ENCODE data around the gene CILP2. TPM values are rescaled to one million over a fixed set of nuclear protein-coding genes. Genes with fewer than 3 reads are reported as not detected.

CILP2 gene
- total and polyA plus RNA-seq, 9 of the 15 experiments (the other 6 are each of a cell fraction or from before 2014, with no cell fraction given): 0.04 to 0.35 (median 0.05) TPM; not detected in 2

- TF ChIP-seq, protein P1, sequence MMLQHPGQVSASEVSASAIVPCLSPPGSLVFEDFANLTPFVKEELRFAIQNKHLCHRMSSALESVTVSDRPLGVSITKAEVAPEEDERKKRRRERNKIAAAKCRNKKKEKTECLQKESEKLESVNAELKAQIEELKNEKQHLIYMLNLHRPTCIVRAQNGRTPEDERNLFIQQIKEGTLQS (IDR thresholded peaks at IDR 0.05): 0 out of 2 replicates have a peak, but pooled peaks have one; percentile 6
- TF ChIP-seq, protein P1 (CRISPR knock-in tag; conservative IDR thresholded peaks at IDR 0.05): no peak
- TF ChIP-seq NUFIP1 (IDR thresholded peaks at IDR 0.05; ENCODE audit: partially characterized antibody) (no peak), JUN (IDR thresholded peaks at IDR 0.05; ENCODE audit: borderline replicate concordance, low read depth, low read length) (peak; percentile 14; the same call in 1 of the 2 replicates), JUN (CRISPR knock-in tag; IDR thresholded peaks at IDR 0.05; ENCODE audit: borderline replicate concordance) (no peak), CREBBP (IDR thresholded peaks at IDR 0.05; ENCODE audit: low read depth, low read length) (no peak), ZNF717 (CRISPR knock-in tag; IDR thresholded peaks at IDR 0.05) (no peak), NR1H2 (CRISPR knock-in tag; IDR thresholded peaks at IDR 0.05) (0 out of 2 replicates have a peak, but pooled peaks have one; percentile 69), POLR2A (conservative IDR thresholded peaks at IDR 0.05) (peak; percentile 92), MAFF (IDR thresholded peaks at IDR 0.05; ENCODE audit: low read length) (no peak), ETS2 (tag; IDR thresholded peaks at IDR 0.05; ENCODE audit: borderline replicate concordance, poor library complexity, severe bottlenecking) (no peak), E2F6 (IDR thresholded peaks at IDR 0.05; ENCODE audit: borderline replicate concordance in 1 of 2, extremely low read depth in 1 of 2, insufficient read depth in 1 of 2, insufficient read length in 1 of 2, low read depth in 1 of 2, low read length in 1 of 2, poor library complexity in 1 of 2, severe bottlenecking in 1 of 2) (peak; percentile 84 to 86), DMBX1 (CRISPR knock-in tag; IDR thresholded peaks at IDR 0.05; ENCODE audit: borderline replicate concordance) (no peak), NFIC (IDR thresholded peaks at IDR 0.05) (0 out of 2 replicates have a peak, but pooled peaks have one; percentile 21), E4F1 (CRISPR knock-in tag; IDR thresholded peaks at IDR 0.05; ENCODE audit: borderline replicate concordance) (no peak), RHOXF2B (CRISPR knock-in tag; conservative IDR thresholded peaks at IDR 0.05) (no peak), ARNT (IDR thresholded peaks at IDR 0.05) (no peak; a peak in 1 of 4 replicates), HMG20A (CRISPR knock-in tag; conservative IDR thresholded peaks at IDR 0.05) (no peak), MNT (conservative IDR thresholded peaks at IDR 0.05) (peak; percentile 72 to 86)
- TF ChIP-seq, protein P2, sequence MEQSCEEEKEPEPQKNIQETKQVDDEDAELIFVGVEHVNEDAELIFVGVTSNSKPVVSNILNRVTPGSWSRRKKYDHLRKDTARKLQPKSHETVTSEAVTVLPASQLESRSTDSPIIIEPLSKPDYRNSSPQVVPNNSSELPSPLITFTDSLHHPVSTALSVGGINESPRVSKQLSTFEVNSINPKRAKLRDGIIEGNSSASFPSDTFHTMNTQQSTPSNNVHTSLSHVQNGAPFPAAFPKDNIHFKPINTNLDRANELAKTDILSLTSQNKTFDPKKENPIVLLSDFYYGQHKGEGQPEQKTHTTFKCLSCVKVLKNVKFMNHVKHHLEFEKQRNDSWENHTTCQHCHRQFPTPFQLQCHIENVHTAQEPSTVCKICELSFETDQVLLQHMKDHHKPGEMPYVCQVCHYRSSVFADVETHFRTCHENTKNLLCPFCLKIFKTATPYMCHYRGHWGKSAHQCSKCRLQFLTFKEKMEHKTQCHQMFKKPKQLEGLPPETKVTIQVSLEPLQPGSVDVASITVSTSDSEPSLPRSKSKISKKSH (CRISPR knock-in tag; IDR thresholded peaks at IDR 0.05): no peak
These were observed 22.2 kb upstream of the CILP2 start, which contains the start of gene NDUFA13 (continued) for GRCh38 chr19:19515642-19516519.

All from K562 (cell line).